SIG-M5 treated with dmso at 0.1 percent for 504 hours (cell line): Measurements from ENCODE around the gene ZNF670.

Experiments
- DNase-seq: peaks from one replicate; lab custom pipeline; 2025; ENCODE audit not compliant: unreplicated experiment; lab: John Stamatoyannopoulos, UW

ZNF670 gene

DNA sequence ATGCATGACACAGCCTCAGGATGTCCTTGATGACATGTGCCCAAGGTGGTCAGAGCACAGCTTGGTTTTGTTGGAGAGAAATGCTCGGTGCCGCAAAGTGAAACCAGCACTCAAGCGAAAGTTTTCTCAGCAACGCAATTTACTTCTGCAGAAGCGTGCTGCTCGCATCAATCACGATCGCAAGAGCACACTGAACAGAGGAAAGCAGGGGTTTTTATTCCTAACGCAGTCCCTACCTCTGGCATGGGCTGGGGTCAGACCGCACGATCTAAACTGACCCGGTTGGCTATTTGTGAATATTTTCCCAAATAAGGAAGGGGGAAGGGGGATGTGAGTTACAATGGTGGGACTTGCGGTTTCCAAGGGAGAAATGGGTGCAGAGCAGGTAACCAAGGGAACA lies 26.4 kb upstream of the ZNF670 start:
- no peak for DNase-seq

DNA sequence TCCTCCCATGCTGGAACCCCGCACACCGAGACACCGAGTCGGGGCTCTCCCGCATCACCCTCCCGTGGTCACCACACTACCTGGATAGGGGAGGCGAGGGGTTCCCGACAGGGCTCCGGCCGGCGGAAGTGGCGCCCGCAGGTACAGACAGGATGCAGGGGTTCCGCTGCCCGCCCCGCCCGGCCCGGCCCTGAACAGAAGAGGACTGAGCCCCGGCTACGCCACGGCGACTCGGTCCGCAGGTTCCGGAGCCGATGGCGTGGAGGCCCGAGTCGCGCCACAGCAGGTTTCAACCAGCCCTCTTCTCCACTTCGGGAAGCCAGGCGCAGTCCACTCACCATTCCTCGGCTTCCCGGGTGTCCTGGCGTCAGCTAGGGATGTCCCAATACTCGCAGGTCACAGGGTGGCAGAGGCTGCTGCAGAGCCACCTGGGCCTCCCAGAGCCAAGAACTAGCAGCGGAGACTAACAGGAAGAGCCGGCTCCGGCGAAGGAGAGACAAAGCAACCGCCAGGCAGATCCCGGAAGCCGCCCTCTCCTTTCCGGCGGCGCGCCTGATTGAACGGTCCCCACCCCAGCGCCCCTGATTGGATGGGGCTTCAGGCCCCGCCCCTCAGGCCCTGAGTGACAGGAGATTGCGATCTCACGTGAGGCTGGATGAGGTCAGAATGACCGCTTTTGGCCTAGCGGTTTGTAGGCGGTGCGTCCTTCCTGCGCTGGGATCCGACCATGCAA lies 25.4 kb upstream of the ZNF670 start, which contains the start of gene ZNF669:
Gene ZNF669, minus strand, starts transcription at position 498 of the 733 bp plus-strand sequence. Its CDS starts 157 bp downstream, at position 341.
- DNase-seq: peak; percentile 79

DNA sequence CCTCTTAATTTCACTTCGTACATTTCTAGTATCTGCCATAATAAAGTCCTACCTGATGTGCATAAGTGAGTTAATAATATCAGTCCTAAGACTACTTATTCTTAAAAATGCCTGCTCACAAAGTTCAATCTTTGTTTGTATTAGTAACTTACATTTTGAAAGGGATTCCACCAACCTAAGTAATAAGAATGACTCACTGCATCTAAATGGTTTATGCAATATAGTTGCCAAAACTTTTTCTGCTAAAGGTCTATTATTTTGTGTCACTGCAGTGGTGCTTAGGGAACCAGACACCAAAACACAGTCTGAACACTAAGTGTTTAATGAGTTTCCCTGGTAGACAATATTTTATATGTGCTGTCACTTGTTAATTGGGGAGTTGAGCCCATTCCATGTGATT lies 23.8 kb upstream of the ZNF670 start:
- DNase-seq: no peak

DNA sequence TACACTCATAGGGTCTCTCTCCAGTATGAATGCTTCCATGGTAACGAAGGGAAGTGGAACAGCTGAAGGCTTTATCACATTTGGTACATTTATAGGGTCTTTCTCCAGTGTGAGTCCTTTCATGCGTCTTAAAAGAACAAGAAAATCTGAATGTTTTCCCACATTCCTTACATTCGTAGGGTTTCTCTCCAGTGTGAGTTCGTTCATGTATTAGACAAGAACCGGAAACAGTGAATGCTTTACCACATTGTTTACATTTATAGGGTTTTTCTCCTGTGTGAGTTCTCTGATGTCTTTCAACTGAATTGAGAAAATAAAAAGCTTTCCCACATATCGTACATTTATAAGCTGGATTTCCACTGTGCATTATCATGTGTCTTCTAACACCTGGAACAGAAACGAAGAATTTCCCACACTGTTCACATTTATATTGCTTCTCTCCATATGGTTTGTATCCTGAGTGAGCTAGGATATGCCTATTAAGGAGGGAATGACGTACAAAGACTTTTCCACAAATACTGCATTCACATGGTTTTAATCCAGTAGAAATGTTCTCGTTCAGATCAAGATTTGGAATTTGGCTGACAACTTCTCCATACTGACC lies 22.2 kb upstream of the ZNF670 start:
- DNase-seq: no peak

DNA sequence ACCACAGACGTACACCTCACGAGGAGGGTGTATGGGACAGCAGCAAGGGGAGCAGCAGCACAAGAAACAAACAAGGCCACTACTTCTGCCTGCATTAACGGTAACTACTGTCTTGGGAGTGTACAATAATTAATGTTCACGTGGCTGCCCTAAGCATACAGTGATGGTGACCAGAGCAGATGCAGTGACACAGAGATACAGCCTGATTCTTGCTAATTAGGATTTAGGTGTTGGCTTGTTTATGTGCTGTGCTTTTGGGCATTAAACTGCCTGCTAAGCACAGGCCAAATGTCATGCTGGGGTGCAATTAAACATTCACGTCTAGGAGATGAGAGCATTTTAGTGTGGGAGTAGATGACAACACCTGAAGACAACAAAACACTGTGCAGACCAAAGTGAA lies 18.3 kb upstream of the ZNF670 start:
- no peak for DNase-seq

DNA sequence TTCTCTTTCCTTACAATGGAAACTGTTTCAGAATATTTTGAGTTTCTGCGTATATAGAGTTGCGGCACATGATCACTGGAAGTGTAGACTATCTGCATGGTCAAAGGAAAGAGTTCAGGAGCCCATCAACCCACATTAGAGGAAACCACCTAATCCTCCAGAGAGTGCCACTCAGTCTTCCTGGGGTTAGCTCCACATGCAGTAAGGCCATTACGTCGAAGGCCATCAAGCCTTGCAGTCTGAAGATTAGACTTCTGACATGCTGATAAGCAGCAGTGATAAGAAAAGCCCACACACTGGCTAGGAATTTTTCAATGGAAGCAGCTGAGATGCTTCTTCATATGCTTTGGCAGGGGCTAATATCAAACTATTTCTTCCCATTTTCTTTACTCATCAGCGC lies 17.9 kb upstream of the ZNF670 start:
- DNase-seq: no peak

DNA sequence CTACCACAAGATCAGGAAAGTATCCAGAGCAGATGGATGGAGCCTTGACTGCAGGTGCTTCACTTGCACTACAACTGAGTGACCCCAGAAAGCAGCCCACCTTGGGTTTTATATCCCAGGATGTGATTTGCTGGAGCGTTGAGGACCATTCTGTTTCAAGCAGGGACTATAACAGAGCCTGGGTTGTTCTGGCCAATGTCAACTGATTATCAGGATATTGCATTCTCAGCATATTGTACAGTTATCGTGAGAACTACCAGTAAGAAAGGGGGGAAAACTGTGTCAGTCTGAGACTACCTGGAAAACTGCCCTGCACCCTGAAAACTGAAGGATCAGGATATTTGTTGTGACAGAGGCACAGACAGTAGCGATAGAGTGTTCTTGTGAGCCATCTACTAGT lies 17.5 kb upstream of the ZNF670 start:
- no peak for DNase-seq

DNA sequence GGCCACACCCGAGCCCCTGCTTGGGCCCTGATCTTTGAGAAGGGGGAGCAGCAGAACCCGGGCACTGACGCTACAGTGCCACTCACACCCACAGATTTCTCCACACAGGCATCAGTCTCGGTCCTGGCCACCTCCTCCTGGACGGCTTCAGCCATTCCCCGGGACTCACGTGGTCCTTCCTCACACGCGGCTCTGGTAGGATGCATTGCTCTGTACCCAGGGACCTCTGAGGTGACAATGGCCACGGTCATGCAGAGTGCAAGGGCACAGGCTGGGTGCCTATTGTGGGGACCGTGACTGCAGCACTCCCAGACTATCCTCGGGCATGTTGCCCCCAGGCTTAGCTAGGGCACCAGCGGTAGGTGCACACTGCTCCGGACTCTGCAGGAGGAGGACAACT lies 11.8 kb upstream of the ZNF670 start:
- DNase-seq: no peak

DNA sequence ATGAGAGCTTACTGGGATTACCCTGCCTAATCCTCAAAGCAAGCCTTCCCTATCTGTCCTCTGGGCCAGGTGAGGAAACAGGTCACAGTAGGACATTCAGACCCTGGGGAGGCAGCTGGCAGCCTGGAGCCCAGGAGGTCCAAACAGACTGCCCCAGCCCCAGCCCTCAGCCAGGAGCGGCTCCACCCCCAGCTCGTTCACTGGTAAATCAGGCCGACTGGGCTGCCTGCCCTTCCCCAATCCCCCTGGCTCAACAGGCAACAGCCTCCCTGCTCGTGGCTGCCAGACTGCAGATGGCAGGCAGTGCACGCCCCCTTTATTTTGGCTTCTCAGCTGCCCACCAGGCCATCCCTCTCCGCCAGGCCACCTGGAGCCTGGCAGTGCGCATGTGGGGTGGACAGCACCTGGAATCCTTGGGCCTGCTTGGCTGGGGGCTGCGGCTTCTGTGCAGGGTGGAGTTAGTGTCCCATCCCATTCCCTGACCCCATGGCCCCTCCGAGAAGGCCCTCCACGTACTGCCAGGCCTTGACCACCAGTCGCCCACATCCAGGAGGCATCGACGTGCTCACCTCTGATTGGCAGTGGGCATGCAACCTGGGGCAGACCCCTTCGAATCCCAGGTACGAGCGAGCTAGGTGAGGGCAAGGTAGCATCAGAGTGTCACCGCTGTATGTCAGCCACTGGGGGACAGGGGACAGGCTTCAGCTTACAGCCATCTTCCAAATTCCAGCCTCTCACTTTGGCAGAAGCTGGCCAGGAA lies 11.2 kb upstream of the ZNF670 start:
- no peak for DNase-seq

DNA sequence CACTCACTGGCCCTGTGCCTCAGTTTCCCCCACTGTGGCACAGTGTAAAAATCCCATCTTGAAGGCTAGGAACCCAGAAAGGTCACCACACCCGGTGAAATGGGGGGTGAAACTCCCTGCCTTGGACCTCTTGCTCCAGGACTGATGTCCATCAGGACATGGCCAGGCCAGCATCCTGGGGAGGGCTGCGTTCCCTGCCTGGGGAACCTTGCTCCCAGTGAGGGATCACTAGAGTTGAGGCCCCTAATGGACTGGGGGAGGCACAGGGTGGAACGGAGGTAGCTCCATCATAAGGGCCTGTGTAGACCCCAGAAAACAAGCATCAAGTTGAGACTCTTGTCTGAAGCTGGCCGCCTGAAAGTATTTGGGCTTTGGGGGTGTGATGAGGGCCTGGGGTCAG lies 10.4 kb upstream of the ZNF670 start:
- no peak for DNase-seq

DNA sequence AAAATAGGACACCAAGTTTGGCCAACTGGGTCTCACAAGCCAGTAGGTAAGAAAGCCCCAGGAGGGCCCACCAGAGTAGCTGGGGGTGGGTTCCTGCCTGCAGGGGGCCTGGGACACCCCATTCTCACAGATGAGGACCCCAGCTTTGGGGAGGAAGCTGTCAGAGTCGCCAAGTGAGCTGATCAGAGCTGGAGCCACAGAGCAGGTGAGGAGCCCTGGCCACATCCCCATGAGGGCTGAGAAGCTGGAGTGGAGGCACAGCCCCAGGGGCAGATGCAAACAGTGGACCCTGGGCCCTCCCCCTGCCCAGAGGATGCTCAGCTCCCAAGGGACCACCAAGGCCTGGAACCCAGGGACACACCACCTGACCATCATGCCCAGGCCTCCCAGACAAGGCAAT lies 8.6 kb upstream of the ZNF670 start:
- no peak for DNase-seq

DNA sequence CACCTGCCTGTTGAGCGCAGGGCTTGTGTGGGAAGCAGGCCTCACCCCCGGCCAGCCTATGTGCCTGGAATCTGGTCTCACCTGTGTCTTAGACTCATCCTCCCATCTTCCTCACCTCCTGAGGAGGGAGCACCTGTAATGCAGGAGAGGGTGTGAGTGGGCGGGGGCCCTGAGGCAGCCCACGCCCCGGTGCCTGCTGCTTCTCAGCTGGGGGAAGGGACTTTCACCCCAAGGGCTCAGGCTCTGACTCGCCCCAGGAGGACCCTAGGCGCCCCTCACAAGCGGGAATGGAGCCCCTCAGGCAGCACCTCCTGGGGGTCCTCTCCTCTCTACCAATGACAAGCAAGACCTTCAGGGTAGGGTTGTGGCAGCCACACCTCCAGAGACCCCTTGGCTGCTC lies 6.7 kb upstream of the ZNF670 start:
- DNase-seq: no peak

DNA sequence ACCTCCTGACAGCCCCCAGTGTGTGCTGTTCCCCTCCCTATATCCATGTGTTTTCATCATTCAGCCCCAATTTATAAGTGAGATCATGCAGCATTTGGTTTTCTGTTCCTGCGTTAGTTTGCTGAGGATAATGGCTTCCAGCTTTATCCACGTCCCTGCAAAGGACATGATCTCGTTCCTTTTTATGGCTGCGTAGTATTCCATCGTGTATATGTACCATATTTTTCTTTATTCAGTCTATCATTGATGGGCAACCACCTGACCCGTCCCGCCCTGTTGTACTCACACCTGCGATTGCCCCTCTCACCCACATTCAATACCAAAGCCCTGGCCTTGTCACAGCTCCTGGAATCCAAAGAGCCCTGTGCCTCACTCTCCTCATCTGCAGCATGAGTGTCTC lies 6.2 kb upstream of the ZNF670 start:
- DNase-seq: no peak

DNA sequence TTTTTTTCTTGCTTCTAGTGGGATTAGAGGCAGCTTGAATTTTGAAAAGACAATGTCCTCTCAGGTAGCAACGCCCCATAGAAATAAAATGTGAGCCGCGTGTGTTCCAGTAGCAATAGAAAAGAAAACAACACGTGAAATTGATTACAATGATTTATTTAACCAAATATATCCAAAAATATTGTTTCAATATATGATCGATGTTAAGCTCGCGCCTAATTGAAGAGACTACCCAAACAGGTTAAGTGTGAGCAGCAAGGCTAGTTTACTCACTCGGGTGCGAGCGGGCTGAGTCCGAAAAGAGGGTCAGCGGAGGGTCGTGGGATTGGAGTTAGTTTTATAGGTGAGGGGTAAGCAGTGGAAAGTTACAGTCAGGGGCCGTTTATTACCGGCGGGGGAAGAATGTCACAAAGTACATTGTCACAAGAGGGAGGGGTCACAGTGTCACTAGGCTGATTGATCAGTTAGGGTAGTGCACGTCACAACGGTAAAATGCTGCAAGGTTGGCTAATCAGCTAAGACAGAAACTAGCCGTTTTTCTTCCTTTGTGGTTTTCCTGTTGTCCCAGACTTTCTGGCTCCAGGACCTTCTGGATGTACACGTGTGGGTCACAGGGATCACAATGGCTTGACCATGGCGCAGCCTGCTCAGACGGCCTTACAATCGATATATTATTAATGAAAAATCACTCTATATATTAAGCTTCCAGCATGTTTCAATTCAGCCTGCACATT lies 697 bp upstream of the ZNF670 start:
- no peak for DNase-seq

DNA sequence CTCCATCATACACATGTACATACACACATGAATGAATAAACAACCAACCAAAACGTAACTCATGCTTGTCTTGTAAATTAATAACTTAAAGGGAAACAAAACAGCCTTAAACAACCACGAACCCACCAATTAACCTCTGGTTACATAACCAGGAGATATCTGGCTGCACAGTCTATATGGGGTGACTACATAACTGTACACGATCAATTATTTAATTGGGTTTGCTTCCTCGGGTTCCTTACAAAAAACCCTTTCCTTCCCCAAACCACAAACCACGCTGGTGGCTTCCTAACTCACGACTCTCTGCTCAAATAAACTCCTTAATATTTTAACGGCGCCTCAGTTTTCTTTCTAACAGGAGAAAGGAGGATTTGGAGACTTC lies 744 bp downstream of the ZNF670 start:
- DNase-seq: peak; percentile 52

DNA sequence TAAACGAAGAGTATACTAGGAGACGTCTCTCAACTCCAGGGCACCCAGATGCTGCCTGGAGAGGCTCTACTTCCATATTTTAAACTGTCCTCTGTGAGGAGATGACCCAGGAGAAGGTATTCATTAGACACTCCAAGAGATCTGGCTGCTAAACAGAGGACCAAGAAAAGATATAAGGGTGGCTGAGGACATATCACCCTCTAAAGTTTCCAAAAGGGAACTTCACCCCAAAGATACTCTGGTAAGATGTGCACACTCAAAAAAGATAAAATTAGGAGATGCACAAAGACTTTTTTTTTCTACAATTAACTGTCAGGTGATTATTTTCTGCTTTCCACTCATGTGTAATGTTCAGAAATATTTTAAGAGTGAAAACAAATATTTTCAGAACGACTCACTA lies 1.4 kb downstream of the ZNF670 start:
- no peak for DNase-seq

DNA sequence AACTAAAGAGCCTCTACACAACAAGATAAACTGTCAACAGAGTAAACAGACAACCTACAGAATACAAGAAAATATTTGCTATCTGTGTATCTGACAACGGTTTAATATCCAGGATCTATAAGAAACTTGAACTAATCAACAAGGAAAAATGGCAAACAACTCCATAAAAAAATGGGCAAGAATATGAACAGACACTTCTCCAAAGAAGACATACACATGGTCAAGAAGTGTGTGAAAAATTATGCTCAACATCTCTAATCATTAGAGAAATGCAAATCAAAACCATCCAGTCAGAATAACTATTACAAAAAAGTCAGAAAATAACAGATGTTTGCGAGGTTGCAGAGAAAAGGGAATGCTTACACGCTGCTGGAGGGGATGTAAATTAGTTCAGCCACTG lies 8.0 kb downstream of the ZNF670 start:
- DNase-seq: no peak

DNA sequence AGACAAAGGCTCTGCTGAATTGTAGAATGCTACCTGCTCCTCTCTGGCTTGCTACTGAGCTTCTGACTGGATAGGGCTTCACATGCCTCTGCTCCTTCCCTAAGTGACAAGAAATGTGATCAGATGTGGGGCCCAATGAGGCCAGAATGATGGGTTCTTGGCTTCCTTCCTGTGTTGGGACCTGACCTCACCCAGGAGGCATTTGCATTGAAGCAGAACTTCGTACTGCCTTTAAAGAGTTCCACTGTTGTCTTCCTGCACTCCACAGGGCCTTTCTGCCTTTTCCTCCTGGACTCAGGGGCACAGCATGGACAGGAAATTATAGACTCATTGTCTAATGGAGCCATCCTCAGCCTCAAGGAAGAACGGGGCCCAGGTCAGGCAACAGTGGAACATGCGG lies 14.3 kb downstream of the ZNF670 start:
- DNase-seq: no peak

DNA sequence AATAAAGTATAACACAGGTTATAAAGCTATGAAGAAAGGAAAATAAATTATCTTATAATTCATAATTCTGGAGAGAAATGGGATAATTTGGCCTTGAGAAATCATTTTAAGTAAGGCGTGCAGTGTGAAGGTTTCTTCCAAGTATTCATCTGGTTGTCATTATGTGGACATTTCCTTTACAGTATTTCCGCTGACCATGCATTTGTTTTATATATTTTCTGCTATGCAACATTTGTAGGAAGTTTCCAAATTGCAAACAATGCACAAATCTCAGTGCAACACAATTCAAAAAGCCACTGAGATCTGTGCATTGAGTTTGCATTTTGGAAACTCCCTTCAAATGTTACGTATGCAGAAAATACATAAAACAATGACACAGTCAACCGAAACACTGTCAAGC lies 17.8 kb downstream of the ZNF670 start:
- DNase-seq: no peak

DNA sequence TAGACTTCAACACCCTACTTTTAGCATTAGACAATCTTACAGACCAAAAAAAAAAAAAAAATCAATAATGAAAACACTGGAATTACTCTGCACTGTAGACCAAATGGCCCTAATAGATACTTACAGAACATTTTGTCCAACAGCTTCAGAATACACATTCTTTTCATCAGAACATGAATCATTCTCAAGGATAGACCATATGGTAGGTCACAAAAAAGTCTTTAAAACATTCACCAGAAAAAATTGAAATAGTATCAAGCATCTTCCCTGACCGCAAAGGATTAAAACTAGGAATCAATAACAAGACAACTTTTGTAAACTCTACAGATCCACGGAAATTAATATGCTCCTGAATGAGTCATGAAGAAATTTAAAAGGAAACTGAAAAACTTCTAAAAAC lies 22.5 kb downstream of the ZNF670 start:
- DNase-seq: no peak

DNA sequence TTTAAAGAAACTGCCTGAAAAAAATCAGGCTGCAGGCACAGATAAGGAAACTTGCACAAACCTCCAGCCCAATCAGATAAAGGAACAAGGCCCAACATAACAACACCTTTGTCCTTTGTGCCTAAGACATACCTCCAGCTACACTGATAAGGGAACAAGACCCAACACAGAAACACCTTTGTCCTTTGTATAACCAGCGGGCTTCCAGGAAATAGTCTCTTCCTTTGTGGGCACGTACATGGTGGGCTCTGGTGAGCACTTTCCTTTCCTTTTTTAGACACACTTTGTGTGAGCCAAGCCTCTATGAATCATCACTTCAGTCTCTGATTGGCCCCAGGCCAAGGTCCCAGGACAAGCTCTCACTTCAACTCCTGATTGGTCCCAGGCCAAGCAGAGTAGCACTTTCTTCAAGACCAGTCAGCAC lies 23.6 kb downstream of the ZNF670 start:
- no peak for DNase-seq

DNA sequence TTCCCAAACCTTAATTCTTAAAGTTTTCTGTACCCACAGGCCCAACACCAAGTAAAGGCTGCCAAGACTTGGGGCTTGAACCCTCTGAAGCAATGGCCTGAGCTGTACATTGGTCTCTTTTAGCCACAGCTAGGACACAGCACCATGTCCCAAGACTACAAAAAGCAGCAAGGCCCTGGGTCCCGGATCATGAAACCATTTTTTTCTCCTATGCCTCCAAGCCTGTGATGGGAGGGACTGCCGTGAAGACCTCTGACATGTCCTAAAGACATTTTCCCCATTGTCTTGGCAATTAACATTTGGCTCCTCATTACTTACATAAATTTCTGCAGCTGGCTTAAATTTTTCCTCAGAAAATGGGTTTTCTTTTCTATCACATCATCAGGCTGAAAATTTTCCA lies 30.9 kb downstream of the ZNF670 start:
- DNase-seq: no peak
